Testis (tissue), 2 donors: ENCODE measurements around the gene SLC7A9.

Source experiments
- POLR2A ChIP-seq: fragments of 450-650 bp; IDR thresholded peaks from one replicate; pipeline ENCODE4 v1.6.1; 2017; ENCODE audit warnings: antibody characterized with exemption, mild to moderate bottlenecking, moderate library complexity
- TF ChIP-seq, protein P1 (sequence below), 3 experiments: fragments of 450-650 bp in 2 of 3; fragments of 200-600 bp in 1 of 3; sonication (generic) in 1 of 3; IDR thresholded peaks; one replicate each; pipeline ENCODE4 v1.5.1; 2016 to 2019; ENCODE audit warnings: antibody characterized with exemption in 3 of 3, mild to moderate bottlenecking in 2 of 3, moderate library complexity in 1 of 3

- TF ChIP-seq, protein P1, sequence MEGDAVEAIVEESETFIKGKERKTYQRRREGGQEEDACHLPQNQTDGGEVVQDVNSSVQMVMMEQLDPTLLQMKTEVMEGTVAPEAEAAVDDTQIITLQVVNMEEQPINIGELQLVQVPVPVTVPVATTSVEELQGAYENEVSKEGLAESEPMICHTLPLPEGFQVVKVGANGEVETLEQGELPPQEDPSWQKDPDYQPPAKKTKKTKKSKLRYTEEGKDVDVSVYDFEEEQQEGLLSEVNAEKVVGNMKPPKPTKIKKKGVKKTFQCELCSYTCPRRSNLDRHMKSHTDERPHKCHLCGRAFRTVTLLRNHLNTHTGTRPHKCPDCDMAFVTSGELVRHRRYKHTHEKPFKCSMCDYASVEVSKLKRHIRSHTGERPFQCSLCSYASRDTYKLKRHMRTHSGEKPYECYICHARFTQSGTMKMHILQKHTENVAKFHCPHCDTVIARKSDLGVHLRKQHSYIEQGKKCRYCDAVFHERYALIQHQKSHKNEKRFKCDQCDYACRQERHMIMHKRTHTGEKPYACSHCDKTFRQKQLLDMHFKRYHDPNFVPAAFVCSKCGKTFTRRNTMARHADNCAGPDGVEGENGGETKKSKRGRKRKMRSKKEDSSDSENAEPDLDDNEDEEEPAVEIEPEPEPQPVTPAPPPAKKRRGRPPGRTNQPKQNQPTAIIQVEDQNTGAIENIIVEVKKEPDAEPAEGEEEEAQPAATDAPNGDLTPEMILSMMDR (IDR thresholded peaks at IDR 0.05): no peak
- no peak for TF ChIP-seq POLR2A
Observed at GRCh38 chr19:32819419-32820400, 49.9 kb downstream of the SLC7A9 start.
